SK-N-MC (cell line): ENCODE measurements around the gene CYP21A2.

Source experiments
- EZH2 ChIP-seq: fragments of 200-600 bp; sonication (generic); IDR thresholded peaks from one replicate; pipeline ENCODE4 v1.6.1; 2017; ENCODE audit warnings: antibody characterized with exemption
- POLR2AphosphoS5 ChIP-seq: IDR thresholded peaks from 2 replicates; pipeline ENCODE4 v1.6.1; 2012; ENCODE audit warnings: mild to moderate bottlenecking, low read depth, low read length, borderline replicate concordance

- TF ChIP-seq POLR2AphosphoS5 (no peak), EZH2 (no peak)
Measured at GRCh38 chr6:32073101-32073500, 34.9 kb downstream of the CYP21A2 start.
